Forelimb muscle (tissue), 1 donor: ENCODE measurements around the gene AGAP1. TPM values are rescaled to one million over a fixed set of nuclear protein-coding genes. Genes with fewer than 3 reads are reported as not detected.
"Not testable (repeated sequence)": the region's sequence is repeated elsewhere in the genome, so short reads cannot be mapped to it uniquely, and the experiment has no call there.

ENCODE experiments used
- DNase-seq: peaks from one replicate; pipeline ENCODE4 v3.0.0-alpha.2; 2013; ENCODE audit warnings: low read depth
- polyA plus RNA-seq: library from polyadenylated mRNA; unstranded; fragments of 120-200 nt; gene quantifications from one replicate; pipeline ENCODE4 v1.2.1, GENCODE V29; 2013; ENCODE audit not compliant: insufficient read length

AGAP1 gene
- polyA plus RNA-seq, 1 donor = 25.9 TPM

- no peak for DNase-seq
Observed at GRCh38 chr2:236123716-236124115, 629.9 kb downstream of the AGAP1 start.

DNA sequence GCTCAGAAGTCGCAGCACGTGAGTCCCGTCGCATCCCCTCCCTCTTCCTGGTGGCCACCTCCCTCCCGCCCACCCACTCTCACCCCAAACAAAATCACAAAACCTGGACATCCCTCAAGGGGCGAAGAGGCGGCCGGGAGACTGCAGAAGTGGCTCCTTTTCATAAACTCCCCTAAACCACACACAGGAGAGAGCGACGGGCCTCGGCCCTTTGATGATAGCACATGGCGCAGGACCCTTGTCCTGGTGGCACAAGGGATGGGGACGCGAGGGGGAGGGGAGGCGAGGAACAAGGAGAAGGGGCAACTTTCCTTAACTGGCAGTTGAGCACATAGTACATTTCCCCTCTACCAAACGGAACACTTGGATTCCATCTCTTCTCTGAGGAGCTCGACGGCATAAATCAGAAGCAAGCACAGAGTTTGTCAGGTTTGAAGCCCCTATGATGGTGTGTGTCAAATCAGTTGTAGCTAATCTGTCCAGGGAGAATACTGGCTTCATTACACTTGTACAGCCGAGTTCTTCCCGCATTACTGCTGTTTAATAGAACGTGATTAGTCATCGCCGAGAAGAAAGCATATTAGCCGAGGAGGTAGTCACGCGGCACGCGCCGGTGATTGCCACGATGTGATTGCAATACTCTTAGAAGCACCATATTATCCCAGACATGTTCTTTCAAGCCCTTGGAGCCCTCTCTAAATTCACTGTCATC lies 630.5 kb downstream of the AGAP1 start:
- no peak for DNase-seq

DNA sequence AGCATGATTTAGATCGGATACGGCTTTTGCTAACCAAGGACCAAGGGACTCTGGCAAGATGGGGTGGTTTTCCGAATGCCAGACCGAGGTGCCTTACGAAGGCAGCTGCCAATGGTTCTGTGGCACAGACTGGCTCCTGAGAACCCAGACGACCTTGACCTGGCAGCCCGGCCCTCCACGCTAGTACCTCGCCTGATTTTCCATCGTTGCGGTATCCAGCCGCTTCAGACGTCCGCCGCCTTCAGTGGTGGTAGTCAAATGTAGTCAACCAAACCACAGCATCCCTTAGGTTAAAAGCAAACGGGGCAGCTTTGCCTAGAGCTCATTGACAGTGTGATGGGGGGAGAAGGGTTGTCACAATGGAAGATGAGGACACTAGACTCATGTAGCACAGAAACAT lies 631.7 kb downstream of the AGAP1 start:
- DNase-seq = no peak

DNA sequence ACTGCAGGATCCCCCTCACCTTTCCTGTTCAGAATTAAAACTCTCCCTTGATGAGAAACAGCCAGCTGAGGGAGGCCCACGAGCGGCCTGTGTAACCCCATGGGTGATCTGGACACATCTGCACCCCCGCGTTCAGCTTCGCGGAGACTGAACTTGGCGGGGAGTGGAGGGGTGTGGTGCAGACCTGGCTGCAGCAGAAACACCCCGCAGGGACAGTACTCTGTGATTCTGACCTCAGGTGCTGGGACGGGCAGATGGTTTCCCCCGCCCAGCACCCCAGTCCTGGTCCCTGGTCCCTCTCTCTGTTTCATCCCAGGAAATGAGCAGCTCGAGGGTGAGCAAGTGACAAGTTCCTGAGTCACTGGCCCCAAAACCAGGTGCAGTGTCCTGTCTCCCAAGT lies 633.2 kb downstream of the AGAP1 start:
- no peak for DNase-seq

GRCh38 chr2:236128321-236128720 lies 634.5 kb downstream of the AGAP1 start:
- no peak for DNase-seq

- DNase-seq = no peak
Observed at GRCh38 chr2:236129935-236130334, 636.1 kb downstream of the AGAP1 start.

DNA sequence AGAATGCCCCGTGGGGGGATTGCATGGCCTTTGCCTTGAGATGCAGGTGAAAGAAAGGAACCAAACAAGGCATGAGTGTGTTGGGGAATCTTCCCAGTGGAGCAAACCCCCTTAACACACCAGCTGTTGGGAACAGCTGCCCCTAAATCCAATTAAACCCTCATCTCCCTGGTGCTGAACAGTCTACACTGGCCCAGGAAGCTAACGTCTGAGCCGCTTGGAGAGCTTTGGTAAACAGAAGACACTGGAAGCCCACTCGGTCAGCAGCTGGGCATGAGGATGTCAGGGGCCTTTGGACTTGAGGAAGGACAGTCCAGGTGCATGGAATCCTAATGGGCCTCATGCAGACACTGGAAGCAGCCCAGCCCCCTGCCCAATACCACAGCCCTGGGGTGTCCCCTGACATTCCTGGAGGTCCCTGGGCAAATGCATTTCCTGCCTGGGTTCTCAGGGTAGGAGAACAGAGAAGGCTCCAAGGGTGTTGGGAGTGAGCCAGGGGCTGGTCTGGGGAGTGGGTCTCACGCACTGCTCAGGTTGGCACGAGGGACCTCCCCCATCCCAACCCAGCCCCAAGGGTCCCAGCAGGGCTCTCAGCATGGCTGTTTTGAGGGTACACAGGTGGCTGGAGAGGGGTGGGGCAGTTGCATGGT lies 636.6 kb downstream of the AGAP1 start:
- no peak for DNase-seq

DNA sequence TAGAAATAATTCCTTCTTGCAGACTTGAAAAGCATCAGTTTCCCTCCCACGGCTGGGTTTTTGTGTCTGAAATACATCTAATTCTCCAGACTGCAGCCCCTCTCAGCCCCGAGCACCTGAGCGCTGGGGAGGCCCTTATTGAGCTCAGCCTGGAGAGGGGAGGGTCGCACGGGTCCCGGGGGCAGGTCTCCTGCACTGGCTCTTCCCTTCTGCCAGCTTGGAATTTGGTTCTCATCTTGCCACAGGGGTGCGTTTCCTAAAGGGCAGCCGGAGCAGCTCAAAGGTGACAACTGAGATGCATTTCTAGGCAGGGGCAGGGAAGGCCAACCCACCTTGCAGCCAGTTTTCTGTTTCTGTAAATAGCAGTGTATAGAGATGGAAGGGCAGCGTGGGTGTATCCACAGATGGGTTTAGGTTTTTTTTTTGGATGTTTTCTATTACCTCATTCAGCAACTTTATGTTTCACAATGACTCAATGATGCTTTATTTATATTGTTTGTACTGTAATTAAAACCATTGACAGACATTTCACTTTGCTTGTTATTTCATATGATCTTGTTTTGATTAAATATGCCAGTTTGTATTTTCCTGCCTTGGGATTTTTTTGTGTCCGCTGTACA lies 637.3 kb downstream of the AGAP1 start:
- DNase-seq = no peak

- DNase-seq = no peak
Observed at GRCh38 chr2:236133410-236134012, 639.7 kb downstream of the AGAP1 start.

DNA sequence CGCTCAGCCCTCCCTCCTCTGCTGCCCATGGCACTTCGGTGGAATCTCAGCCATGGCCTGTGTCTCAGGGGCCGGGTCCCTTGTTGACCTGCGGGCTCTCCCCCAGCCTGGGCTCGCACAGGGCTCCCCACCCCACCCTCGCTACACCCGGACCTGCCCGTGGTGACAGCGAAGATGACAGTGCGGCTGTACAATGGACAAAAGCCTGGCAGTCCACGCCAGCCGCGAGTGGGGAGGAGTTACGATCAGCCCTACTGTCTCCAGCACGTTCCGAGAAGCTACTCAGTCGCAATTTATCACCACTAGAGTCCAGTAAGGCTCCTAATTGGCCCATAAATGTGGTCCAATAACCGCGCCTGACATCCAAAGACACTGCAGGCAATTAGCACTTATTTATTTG lies 642.7 kb downstream of the AGAP1 start:
- no peak for DNase-seq

GRCh38 chr2:236137066-236137465 lies 643.2 kb downstream of the AGAP1 start:
- DNase-seq = no peak

GRCh38 chr2:236141616-236142015 lies 647.8 kb downstream of the AGAP1 start:
- not testable (repeated sequence) for DNase-seq

DNA sequence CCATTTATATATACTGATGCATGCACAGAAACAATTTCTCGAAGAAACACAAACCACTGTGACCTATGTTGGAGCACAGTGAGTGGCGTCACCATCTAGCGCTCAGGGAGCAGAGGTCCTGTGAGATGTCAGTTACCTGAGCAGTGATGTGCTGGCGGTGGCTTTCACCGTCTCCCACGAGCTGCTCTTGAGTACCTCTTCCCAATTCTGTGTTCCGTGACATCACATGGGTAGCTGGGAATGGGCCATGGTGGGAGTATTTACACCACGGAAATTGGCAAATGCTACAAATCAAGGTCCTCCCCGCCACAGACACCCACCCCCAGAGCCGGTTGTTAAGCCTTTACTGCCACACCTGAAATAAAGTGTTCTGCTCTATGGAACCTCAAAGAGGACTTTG lies 650.0 kb downstream of the AGAP1 start:
- no peak for DNase-seq

DNA sequence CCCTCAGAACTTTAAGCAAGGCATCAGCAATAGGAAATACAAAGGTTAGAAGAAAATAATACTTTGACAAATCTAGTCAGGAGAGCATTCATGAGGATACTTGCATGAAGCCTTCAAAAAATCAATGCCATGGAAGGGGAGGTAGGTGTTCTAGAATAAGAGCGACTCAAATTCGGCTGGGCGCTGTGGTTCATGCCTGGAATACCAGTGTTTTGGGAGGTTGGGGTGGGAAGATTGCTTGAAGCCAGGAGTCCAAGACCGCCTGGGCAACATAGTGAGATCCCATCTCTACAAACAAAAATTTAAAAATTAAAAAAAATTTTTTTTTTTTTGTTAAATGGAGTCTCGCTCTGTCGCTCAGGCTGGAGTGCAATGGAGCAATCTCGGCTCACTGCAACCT lies 652.6 kb downstream of the AGAP1 start:
- DNase-seq = no peak

DNA sequence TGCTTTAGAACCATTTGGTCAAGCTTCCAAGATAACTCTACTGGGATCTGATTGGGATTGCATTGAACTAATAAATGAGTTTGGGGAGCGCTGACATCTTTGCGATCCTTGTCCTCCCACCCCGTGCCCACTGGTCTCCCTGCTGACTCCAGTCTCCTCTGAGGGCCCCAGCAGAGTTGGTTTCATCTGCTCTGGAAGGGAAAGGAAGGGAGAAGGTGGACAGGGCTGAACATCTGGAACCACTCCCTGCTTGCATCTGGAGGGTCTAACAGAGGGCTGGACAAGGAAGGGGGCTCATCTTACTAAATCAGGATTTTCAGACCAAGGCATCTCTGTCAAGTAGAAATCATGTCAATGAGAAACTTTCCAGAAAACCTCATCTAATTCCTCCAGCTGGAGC lies 661.6 kb downstream of the AGAP1 start:
- DNase-seq = no peak

DNA sequence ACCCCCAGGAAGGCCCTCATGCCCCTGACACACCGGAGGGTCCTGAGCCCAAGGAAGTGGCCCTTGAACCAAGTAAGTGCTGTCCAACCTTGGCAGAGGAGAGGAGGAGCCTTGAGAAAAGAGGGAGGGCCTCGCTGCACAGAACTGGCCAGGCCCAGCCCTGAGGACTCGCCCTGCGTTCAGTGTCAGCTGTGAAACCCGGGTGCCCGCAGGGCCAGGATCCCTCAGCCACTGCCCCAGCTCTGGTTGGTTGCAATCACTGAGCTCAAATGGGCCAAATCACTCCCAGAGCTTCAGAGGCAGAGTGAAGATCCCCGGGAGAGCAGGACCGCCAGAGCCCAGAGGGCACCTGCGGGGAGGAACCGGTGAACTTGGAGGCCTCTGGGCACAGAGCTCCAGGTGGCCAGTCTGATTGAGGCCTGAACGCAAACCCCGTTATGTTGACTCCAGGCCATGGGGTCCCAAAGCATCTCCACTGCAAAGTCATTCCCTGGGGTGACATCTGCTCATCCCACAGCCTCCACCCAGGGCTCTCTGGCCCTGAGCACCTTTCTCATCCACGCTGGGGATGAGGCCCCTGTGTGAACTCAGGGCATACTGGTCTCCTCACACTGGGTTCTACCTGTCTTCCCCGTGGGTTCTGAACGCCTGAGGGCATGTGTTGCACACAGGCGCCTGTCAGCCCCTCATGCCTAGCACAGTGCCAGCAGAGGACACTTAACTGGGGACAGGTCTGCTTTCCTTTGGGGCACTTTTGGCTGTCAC lies 662.4 kb downstream of the AGAP1 start:
- DNase-seq = no peak

- DNase-seq = no peak
Observed at GRCh38 chr2:236156860-236157194, 663.0 kb downstream of the AGAP1 start.

GRCh38 chr2:236157366-236157765 lies 663.5 kb downstream of the AGAP1 start:
- DNase-seq = no peak

- no peak for DNase-seq
Observed at GRCh38 chr2:236157815-236158498, 664.1 kb downstream of the AGAP1 start.

GRCh38 chr2:236158969-236159777 lies 665.3 kb downstream of the AGAP1 start:
- DNase-seq = no peak

DNA sequence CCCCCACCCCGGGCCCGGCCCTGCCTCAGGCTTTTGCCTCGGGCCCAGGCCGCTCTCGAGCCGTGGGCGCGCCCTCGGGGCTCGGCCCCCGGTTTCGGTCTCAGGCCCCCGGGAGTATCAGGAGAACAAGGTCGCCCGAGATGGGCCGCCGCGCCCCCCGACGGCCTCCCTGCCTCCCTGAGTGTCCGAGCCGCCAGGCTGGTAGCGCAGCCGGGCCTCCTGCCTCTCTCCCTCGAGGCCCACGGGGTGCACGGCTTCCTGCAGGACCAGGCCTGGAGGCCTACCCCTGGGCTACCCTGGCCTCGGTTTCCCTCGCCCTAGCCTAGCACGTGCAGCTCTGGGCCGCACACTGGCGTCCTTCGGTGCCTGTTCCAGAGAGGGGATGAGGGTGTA lies 665.9 kb downstream of the AGAP1 start:
- DNase-seq = no peak
